ENCODE data around the gene PGAM2. TPM values are rescaled to one million over a fixed set of nuclear protein-coding genes. Genes with fewer than 3 reads are reported as not detected.

The PGAM2 gene
- total and polyA plus RNA-seq, 2 of the 4 experiments (the other 2 are of a cell fraction) = not detected

DNA sequence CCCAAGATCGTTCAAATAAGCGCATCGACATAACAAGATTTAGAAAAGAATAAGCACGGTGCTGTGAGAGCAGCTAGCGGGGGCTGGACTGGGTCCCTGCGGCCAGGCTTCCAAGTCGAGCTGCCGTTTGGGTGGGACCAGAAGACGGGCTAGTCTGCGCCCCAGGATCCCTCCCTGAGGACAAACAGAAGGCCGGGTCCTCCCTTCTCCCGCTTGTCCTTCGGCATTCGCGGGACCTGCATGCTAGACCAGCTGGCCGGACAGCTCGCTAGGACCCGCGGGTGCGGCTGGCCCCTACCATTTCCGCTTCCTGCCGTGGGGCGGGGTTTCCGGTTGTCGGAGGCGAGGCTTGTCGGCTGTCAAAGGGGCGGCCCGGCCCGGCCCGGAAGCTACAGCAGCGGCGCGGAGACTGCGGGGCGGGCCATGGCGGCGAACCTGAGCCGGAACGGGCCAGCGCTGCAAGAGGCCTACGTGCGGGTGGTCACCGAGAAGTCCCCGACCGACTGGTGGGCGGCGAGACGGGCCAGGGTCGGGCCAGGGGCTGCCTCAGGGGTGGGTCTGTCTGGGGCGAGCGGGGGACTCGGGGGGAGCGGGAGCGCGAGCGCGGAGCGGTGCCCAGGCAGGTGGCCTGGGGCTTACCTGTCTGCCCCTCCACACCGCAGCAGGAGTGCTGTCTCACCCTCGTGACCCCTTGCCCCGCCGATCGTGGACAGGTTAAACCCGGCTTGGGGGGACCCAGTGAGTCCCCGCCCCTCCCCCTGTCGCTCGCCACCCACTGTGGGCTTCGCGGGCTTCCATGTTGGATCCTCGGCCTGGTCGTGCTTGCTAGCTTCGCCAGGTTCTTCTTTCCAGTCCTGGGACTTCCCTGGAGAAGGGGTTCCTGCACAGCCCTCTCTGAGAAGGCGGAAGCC lies 20.8 kb downstream of the PGAM2 start, which contains the start of gene DBNL (continued):
- TF ChIP-seq MAZ (IDR thresholded peaks at IDR 0.05; ENCODE audit: borderline replicate concordance, low read depth, low read length) = peak; percentile 98
- TF ChIP-seq RAD21 (IDR thresholded peaks at IDR 0.05; ENCODE audit: low read length) = no peak
- TF ChIP-seq, protein P1, sequence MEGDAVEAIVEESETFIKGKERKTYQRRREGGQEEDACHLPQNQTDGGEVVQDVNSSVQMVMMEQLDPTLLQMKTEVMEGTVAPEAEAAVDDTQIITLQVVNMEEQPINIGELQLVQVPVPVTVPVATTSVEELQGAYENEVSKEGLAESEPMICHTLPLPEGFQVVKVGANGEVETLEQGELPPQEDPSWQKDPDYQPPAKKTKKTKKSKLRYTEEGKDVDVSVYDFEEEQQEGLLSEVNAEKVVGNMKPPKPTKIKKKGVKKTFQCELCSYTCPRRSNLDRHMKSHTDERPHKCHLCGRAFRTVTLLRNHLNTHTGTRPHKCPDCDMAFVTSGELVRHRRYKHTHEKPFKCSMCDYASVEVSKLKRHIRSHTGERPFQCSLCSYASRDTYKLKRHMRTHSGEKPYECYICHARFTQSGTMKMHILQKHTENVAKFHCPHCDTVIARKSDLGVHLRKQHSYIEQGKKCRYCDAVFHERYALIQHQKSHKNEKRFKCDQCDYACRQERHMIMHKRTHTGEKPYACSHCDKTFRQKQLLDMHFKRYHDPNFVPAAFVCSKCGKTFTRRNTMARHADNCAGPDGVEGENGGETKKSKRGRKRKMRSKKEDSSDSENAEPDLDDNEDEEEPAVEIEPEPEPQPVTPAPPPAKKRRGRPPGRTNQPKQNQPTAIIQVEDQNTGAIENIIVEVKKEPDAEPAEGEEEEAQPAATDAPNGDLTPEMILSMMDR (conservative IDR thresholded peaks at IDR 0.05; ENCODE audit: low read depth, low read length) = no peak
